K562 (cell line): Measurements from ENCODE around the gene TRIM32.

ENCODE experiments used
- ARHGAP35 ChIP-seq: fragments of 450-650 bp; IDR thresholded peaks from 2 replicates; pipeline ENCODE4 v1.6.1; 2018; ENCODE audit not compliant: partially characterized antibody
- CBFA2T2 ChIP-seq: fragments of 450-650 bp; conservative IDR thresholded peaks from 2 replicates; pipeline ENCODE4 v1.6.1; 2017; ENCODE audit warnings: mild to moderate bottlenecking
- MAX ChIP-seq: sonication (generic); formaldehyde crosslinking; IDR thresholded peaks from 2 replicates; pipeline ENCODE4 v1.9.0; 2022; ENCODE audit warnings: mild to moderate bottlenecking, missing genetic modification reagents
- NR2C2 ChIP-seq, 2 experiments: fragments of 200-800 bp in 1 of 2; sonication (Bioruptor generic) in 1 of 2; sonication (generic) in 1 of 2; formaldehyde crosslinking in 1 of 2; IDR thresholded peaks; 2 replicates each; pipeline versions ENCODE4 v1.6.1 to v1.8.0; 2016 to 2022; ENCODE audit warnings: mild to moderate bottlenecking in 1 of 2, missing compliant biosample characterization in 1 of 2, missing genetic modification characterization in 1 of 2, missing genetic modification reagents in 1 of 2
- NUFIP1 ChIP-seq: fragments of 450-650 bp; IDR thresholded peaks from 2 replicates; pipeline ENCODE4 v1.6.1; 2018; ENCODE audit not compliant: partially characterized antibody
- OTX1 ChIP-seq: fragments of 450-650 bp; formaldehyde crosslinking; IDR thresholded peaks from 2 replicates; pipeline ENCODE4 v1.4.0; 2022; ENCODE audit warnings: mild to moderate bottlenecking
- POLR2AphosphoS5 ChIP-seq: IDR thresholded peaks from 2 replicates; pipeline ENCODE4 v1.6.1; 2011; ENCODE audit warnings: mild to moderate bottlenecking, low read depth, low read length, moderate library complexity; ENCODE audit not compliant: control insufficient read depth, insufficient read depth
- SMAD3 ChIP-seq: fragments of 450-650 bp; formaldehyde crosslinking; conservative IDR thresholded peaks from 2 replicates; pipeline ENCODE4 v1.4.0; 2020; ENCODE audit warnings: mild to moderate bottlenecking
- SRF ChIP-seq, 2 experiments: fragments of 250-450, 450-650 bp in 1 of 2; sonication (Bioruptor Pico) in 1 of 2; sonication (generic) in 1 of 2; formaldehyde crosslinking; IDR thresholded peaks; 2 replicates each; pipeline versions ENCODE4 v1.5.0 to v1.5.1; 2020 to 2022; ENCODE audit warnings: mild to moderate bottlenecking in 1 of 2, missing genetic modification reagents in 1 of 2
- TGIF2 ChIP-seq: sonication (generic); formaldehyde crosslinking; IDR thresholded peaks from 2 replicates; pipeline ENCODE4 v1.8.1; 2022; ENCODE audit warnings: mild to moderate bottlenecking, missing genetic modification reagents, moderate library complexity

DNA sequence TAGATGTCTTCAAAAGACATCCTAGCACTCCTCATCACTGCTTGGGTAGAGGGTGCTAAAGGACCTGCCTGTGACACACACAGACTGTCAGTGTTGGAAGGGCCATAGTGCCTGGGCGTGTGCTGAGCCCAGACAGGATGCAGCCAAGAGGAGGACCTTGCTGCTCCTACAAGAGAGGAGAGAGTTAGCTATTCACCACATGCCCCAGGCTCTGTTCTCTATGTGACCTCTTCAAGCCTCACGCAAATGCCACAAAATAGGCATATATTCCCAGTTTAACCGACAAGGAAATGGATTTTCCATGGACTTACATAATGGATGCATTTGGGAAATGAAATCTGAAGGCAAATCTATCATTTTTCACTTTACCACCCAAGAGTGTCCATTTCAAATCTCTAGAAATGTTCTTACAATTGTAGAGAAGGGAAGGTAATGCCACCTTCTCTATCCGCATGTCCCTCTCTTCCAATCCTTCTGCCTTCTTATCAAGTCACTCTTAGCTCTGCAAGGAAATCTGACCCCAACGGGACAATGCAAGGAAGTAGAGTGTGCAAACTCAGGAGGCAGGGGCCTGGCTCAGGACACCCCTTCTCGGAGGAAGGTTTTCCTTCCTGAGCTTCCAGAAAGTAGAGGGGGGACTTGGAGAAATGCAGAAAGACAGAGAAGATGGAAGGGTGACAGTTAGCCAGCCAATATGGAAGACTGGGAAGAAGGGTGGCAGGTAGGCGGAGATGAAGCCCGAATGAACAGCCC is 49.5 kb downstream of the TRIM32 start:
- TF ChIP-seq TGIF2 (CRISPR knock-in tag) (no peak), OTX1 (CRISPR knock-in tag) (no peak), SRF (CRISPR knock-in tag; IDR thresholded peaks at IDR 0.05) (no peak), NR2C2 (CRISPR knock-in tag; IDR thresholded peaks at IDR 0.05) (no peak), NR2C2 (tag; IDR thresholded peaks at IDR 0.05) (no peak), CBFA2T2 (no peak), SMAD3 (CRISPR knock-in tag) (no peak), NUFIP1 (no peak), ARHGAP35 (no peak), POLR2AphosphoS5 (no peak), MAX (CRISPR knock-in tag) (no peak)
